HL-60 (cell line): ENCODE data around the gene TAAR9.

Experiments
- POLR2AphosphoS5 ChIP-seq: IDR thresholded peaks from 2 replicates; pipeline ENCODE4 v1.6.1; 2012; ENCODE audit warnings: low read depth
- TF ChIP-seq, protein P1 (sequence below): IDR thresholded peaks from one replicate; pipeline ENCODE4 v1.5.1; 2011; ENCODE audit warnings: low read length, control low read depth, inconsistent platforms; ENCODE audit not compliant: insufficient read depth

DNA sequence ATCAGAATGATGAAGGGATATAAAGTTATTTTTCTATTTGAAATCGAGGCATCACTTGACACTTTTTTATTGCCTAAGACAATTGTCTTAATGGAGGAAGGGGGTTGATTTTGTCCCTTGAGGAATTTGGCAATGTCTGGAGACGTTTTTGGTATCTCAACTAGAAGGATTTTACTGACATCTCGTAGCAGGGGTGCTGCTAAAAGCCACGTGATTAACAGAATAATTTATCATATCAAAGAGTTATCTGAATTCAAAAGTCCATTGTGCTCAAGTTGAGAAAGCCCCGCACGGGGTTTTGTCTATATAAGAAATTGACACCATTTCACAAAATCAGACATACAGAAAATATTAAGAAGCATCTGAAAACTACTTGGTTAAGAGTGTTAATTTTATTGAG lies 30.5 kb downstream of the TAAR9 start:
- TF ChIP-seq, protein P1, sequence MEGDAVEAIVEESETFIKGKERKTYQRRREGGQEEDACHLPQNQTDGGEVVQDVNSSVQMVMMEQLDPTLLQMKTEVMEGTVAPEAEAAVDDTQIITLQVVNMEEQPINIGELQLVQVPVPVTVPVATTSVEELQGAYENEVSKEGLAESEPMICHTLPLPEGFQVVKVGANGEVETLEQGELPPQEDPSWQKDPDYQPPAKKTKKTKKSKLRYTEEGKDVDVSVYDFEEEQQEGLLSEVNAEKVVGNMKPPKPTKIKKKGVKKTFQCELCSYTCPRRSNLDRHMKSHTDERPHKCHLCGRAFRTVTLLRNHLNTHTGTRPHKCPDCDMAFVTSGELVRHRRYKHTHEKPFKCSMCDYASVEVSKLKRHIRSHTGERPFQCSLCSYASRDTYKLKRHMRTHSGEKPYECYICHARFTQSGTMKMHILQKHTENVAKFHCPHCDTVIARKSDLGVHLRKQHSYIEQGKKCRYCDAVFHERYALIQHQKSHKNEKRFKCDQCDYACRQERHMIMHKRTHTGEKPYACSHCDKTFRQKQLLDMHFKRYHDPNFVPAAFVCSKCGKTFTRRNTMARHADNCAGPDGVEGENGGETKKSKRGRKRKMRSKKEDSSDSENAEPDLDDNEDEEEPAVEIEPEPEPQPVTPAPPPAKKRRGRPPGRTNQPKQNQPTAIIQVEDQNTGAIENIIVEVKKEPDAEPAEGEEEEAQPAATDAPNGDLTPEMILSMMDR = no peak
- TF ChIP-seq POLR2AphosphoS5 = no peak
